NCI-H345 treated with DMSO at 0.1 percent for 48 hours (cell line): ENCODE measurements around the gene ZMYM5.
"Not testable (repeated sequence)": the region's sequence is repeated elsewhere in the genome, so short reads cannot be mapped to it uniquely, and the experiment has no call there.

Experiments
- DNase-seq: peaks from one replicate; lab custom pipeline; 2025; ENCODE audit not compliant: unreplicated experiment; lab: John Stamatoyannopoulos, UW

ZMYM5 gene

DNA sequence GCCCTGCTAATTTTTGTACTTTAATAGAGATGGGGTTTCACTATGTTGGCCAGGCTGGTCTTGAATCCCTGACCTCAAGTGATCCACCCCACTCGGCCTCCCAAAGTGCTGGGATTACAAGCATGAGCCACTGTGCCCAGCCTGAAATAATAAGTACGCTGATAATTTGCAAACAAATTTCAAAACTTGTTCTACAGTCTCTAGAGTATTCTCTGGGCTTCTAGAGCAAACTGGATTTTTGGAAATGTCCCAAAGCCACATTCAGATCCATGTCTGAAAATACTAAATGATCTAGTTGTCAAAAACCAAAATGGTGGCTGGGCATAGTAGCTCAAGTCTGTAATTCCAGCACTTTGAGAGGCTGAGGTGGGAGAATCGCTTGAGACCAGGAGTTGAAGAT lies 40.8 kb downstream of the ZMYM5 start:
- no peak for DNase-seq

DNA sequence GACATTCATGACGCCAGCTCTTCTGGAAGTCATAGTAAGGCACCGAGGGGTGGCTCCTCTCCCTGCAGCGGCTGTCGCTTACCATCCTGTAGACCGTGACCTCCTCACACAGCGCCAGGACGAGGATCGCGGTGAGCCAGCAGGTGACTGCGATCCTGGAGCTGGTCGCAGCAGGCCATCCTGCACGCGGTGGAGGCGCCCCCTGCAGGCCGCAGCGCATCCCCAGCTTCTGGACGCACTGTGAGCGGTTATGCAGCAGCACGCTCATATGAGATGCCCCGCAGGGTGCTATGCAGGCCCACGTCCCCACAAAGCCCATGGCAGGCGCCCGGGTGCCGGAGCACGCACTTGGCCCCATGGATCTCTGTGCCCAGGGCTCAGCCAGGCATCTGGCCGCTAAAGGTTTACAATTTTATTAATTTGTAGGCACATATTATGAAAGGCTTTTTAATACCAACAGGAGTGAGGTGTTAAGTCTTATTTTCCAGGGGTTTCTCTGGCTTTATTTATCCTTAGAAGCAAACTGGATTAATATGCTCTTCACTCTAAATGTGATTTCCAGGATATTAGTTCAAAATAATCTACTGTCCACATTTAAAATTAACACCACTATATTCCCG lies 45.1 kb downstream of the ZMYM5 start:
- no peak for DNase-seq

DNA sequence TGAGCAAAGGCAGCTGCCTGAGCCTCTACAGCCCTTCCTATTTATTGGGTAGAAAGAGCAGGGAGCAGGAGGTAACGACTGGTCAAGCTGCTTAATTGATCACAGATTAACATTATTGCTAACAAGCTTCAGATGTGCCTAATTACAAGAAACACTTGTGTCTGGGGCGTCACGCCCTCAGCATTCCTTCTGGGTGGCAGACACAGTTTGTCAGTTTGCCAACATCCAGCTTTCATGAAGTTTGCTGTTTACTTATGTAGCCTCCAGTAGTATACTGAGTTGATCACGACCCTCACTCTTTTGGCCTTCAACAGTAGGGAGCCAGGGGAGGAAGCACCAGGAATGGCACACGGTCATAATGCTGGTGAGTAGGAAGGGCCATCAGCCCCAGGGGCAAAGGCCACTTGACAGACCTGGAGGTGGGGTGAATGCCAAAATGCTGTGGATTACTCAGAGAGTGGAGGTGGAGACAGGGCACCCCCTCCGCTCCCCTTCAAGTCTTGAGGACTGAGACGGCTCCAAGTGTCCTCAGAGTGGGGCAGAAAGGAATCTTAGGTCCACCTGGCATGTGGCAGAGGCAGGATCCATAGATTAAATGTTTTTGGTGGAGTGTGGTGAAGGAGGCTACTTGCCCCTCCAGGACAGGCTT lies 45.8 kb downstream of the ZMYM5 start:
- no peak for DNase-seq

DNA sequence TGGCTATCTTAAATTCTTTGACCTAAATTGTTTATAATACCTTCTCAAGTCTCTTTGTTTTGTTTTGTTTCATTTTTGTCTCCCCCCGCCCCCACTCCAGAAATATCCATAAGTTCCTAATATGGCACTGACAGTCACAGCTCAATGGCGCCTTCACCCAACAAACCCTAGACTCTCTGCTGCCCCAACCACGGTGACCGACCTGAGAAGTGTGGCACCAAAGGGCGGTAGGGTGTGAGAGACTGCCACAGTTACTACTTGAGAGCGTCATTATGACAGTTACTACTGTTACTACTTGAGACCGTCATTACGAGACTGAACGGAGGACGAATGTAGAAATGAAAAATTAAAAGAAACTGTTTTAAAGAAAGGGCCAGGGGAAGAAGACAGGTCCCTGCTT lies 46.3 kb downstream of the ZMYM5 start:
- no peak for DNase-seq

DNA sequence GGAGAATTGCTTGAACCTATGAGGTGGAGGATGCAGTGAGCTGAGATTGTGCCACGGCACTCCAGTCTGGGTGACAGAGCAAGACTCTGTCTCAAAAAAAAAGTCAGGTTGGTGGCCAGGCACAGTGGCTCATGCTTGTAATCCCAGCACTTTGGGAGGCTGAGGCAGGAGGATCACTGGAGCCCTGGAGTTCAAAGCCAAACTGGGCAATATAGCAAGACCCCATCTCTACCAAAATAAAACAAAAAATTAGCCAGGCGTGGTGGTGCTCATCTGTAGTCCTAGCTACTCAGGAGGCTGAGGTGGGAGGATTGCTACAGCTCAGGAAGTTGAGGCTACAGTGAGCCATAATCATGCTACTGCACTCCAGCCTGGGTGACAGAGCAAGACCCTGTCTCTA lies 47.6 kb downstream of the ZMYM5 start:
- DNase-seq: not testable (repeated sequence)

DNA sequence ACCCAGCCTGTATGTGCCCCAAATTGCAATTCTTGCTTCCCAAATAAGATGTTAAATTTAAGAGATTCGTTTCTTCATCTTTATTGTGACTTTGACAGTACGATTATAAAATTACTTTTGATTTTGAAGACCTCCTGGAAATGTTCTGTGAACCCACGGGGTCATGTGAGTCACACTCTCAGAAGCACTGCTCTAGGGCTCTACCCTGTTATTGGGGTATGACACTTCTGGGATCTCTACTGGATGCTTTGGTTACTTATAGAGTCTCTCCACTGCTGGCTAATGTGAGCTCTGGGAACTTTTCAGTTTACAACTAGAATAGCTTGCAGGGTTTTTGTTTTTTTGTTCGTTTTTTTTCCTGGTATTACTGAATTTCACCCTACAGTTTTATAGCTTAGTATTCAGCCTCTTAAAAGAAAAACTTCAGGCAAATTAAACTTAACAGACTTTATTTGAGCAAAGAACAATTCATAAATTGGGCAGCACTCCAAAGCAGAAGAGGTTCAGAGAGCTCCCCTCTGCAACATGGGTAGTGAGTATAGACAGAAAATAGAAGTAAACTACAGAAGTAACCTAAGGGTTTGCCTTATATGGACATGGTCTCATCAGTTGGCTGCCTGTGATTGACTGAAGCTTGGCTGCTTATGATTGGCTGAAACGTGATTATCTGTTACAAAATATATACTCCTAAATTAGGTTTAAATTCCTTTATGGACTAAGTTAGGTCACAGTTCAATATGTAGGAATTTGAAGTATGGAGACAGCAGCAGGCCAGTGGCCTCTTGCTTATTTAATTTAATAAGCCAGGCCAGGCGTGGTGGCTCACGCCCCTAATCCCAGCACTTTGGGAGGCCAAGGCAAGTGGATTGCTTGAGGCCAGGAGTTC lies 52.2 kb downstream of the ZMYM5 start:
- no peak for DNase-seq

DNA sequence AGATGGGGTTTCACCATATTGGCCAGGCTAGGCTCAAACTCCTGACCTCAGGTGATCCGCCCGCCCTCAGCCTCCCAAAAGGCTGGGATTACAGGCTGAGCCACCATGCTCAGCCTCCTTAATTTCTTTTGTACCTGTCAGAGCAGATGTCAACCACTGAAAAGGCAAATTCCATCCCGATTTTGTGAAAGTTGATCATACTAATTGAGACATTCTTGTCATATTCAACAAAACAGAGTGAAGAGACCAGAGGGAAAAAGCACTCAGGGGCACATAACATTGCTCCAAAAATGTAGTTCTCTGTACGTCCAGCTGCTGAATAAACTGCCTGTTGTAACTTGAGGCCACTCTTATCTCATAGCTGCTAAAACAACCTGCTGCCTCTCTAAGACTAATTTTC lies 53.3 kb downstream of the ZMYM5 start:
- DNase-seq: no peak

DNA sequence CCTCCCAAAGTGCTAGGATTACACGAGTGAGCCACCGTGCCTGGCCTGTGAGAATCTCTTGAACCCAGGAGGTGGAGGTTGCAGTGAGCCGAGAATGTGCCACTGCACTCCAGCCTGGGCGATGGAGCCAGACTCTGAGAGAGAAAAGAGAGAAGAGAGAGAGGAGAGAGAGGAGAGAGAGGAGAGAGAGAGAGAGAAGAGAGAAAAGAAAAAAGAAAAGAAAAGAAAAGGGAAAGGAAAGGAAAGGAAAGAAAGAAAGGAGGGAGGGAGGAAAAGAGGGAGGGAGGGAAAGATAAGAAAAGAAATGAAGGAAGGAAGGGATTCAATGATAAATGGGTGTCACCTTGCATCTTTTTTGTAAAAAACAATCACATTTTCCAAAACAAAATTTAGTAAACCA lies 57.7 kb downstream of the ZMYM5 start:
- no peak for DNase-seq

DNA sequence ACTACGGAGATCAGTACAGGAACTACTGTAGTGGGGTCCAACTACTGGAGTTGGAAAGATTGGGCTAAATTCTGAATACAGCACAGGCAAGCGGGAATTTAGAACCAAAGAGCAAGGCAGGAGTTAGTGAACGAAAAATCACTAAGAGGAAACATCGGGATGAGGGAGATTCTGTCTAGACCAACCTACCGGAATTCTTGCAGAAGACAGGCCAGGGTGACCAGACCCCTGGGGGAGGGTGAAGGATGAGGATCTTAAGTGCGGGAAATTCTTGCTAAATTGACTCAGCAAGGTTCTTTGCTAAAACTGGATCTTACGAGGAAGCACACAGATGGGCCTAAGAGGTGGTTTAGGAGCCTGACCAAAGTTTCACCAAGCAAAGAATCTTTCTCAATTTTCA lies 67.5 kb downstream of the ZMYM5 start:
- DNase-seq: no peak

DNA sequence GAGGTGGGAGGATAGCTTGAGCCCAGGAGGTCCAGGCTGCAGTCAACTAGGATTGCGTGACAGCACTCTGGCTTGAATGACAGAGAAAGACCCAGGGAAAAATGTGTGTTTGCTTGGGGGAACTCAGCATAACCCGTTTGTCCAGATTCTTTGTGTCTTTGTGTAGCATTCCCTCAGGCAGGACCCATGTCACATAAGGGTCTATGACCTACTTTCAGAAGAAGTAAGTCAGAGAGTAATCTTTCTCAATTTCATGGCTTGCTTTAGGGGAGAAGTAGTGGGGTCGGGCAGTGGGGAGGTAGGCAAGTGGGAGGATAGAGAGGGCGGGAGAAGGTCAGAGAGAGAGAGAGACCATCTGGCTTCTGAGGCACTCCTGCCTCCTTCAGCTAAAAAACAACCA lies 68.8 kb downstream of the ZMYM5 start:
- DNase-seq: no peak

DNA sequence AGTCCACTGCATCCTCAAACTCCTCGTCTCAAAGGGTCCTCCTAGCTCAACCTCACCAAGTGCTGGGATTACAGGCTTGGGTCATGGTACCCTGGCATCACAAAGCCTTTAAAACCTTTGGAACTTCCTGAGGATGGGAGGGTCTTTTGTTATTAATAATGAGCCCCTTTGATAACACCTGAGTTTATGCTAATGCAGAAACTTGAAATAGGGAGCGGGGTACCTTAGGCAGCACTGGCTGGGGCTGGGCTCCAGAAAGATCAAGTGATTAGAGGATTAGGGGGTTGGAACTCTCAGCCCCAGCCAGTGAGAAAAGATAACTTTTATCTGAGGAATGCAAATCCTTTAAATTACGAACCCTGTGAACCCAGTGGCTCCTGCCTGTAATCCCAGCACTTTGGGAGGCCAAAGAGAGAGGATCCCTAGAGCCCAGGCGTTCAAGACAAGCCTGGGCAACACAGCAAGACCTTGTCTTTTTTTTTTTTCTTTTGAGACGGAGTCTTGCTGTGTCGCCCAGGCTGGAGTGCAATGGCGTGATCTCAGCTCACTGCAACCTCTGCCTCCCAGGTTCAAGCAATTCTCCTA lies 71.4 kb downstream of the ZMYM5 start:
- no peak for DNase-seq

DNA sequence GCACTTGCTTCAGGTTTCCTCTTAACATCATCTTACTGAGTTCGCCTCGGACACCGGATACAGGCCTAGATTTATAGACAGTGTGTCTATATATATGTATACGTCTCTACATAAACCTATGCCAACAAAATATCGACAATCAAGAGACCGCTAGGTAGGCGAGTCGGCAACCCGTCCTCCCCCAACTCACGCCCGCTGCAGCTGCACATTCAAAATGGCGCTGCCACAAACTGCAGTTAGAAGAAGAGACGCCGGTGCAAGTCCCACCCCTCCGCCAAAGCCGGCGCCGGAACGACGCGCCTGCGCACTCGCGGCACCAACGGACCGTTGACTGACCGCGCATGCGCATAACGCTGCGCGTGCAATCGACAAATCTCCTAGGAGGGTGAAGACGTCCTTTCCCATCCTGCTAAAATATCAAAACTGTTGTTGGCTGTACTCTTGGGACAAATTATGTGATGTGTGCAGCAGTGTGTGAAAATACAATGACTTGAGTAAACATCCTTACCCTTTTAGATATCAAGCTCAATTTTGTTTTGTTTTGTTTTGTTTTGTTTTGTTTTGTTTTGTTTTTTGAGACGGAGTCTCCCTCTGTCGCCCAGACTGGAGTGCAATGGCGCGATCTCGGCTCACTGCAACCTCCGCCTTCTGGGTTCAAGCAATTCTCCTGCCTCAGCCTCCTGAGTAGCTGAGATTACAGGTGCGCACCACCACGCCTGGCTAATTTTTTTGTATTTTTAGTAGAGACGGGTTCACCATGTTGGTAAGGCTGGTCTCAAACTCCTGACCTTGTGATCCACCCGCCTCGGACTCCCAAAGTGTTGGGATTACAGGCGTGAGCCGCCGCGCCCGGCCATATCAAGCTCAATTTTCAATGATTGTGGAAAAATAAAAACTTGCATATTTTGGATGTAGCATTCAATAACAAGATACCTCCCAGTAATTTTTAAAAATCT lies 80.4 kb downstream of the ZMYM5 start, which contains the start of gene PSPC1:
Gene PSPC1 (minus strand): TSS at position 219 of the 956 bp plus-strand sequence. CDS start 188 bp downstream, at position 31.
- peak; percentile 91 for DNase-seq

DNA sequence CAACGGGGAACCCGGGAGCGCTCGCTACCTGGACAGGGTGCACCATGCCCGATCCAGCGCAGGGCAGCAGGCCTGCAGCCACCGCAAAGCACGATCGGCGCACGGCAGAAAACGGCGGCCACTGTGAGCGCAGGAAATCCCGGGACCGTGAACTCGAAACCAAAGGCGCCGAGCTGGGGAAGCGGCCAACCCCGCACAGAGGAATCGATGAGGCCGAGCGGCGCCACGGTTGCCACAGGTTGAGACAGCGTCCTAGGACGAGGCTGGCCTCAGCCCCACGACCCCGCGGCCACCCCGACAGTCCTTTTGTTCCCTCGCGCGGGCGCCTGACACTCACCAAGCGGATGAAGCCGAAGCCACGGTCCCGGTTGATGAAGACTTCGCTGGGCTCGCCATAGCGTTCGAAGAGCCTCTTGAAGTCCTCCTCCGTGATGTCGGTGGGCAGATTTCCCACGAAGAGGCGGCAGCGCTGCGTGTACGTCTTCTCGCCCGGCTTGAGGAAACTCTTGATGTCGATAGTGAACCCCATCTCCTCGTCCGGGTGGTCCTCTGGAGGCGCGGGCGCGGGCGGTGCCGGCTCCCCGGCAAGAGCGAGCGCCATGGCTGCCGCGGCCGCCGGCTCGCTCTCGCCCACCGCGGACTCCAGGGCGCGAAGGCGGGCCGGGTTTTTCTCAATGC lies 81.3 kb downstream of the ZMYM5 start:
- DNase-seq: no peak

DNA sequence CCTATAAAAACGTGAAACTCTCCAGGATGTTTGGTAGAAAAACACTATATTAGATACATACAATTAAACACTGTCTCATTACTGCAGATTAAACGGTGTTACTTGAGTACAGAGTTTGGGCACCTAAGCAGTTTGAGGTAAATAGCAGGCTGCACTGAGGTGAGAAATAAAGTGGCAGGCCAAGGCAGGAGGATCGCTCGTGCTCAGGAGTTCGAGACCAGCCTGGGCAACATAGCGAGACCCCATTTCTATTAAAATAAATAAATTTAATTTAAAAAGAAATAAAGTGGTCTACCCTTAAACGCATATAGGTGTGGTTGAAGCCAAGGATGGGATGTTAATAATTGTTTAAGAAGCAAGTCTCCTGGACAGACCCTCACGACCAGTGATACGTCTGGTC lies 81.9 kb downstream of the ZMYM5 start:
- DNase-seq: no peak

DNA sequence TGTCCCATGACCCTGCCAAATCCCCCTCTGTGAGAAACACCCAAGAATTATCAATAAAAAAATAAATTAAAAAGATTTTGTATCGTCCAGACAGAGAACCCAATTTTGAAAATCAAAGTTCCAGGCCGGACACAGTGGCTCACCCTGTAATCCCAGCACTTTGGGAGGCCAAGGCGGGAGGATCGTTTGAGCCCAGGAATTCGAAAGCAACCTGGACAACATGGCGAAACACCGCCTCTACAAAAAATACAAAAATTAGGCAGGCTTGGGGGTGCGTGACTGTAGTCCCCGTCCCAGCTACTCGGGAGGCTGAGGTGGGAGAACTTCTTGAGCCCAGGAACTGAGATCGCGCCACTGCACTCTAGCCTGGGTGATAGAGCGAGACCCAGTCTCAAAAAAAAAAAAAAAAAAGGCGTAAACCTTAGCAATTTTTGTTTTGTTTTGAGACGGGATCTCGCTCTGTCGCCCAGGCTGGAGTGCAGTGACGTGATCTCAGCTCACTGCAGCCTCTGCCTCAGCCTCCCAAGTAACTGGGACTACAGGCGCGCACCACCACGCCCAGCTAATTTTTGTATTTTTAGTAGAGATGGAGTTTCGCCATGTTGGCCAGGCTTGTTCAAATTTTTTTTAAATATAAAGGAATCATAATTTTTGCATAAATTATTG lies 82.6 kb downstream of the ZMYM5 start:
- not testable (repeated sequence) for DNase-seq
